Measurements from ENCODE around the gene ARID1A. TPM values are rescaled to one million over a fixed set of nuclear protein-coding genes. Genes with fewer than 3 reads are reported as not detected.

ARID1A gene
- total and polyA plus RNA-seq, 2 donors from 2014 or later, result 9.9 to 71.7 TPM

DNA sequence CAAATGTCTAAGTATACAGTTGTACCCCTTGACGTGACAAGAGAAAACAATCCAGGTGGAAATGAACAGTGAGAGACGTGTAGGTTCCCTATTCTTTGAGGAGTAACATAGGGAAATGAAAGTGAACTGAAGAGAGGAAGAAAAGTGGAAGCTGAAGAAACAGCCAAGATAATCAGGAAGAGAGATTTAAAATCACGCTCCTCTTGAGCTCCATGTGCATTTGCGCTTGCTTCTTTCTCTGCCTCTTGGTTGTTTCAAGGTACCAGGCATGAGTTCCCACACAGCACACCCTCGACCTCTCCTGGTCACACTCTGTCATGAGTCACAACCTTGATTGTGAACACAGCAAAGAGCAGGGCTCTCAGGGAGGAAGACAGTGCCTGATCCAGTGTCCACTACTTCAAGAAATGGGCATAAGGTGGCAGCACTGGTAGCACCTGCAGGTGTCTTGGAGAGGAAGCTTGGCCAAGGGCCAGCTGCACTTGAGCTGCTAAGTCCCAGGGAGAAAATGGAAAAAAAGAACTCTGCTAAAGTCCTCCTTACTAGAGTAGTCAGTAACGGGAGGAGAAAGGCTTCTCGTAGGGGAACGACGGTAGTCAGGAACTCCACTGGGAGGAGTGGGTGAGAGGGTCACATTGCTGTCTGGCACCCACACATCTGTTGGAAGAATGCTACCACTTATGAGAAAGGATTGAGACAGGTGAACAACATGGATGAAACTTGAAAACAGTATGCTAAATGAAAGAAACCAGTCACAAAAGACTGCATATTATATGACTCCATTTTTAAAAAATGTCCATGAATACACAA is 18.3 kb upstream of the ARID1A start:
- Histone ChIP-seq H3K27me3 (ENCODE audit: control insufficient read depth, insufficient read depth, low read length) (no peaks in the 10 kb centered on the region), H3K4me3 (ENCODE audit: low read length in 3 of 3) (peak overlapping the region; percentile 22 to 63 (median 45)), H3K27ac (ENCODE audit: low read depth in 2 of 2, low read length in 2 of 2) (peak overlapping the region; percentile 30 to 43), H3K9me3 (ENCODE audit: control insufficient read depth in 2 of 3, insufficient read depth in 1 of 3, low read length in 3 of 3) (no peaks in the 10 kb centered on the region), H3K4me1 (ENCODE audit: control insufficient read depth in 2 of 3, insufficient read depth in 2 of 3, low read depth in 1 of 3, low read length in 3 of 3) (peaks cover 0 to 12% (median 5%) of the 10 kb centered on the region in 3 donors), H3K36me3 (ENCODE audit: control insufficient read depth in 2 of 3, insufficient read depth in 3 of 3, low read length in 3 of 3) (no peaks in the 10 kb centered on the region), H3K9ac (ENCODE audit: low read length in 3 of 3) (peak overlapping the region in 2 of 3 donors; percentile 54 to 69)
- FAIRE-seq, result peak; percentile 93
- peak; percentile 78 to 95 (median 93) for DNase-seq
- intact Hi-C loops (cut with DNase I), result no loop called here
- peak; percentile 80 for TF ChIP-seq CTCF (IDR thresholded peaks at IDR 0.05; ENCODE audit: borderline replicate concordance, extremely low read depth, insufficient read depth)

DNA sequence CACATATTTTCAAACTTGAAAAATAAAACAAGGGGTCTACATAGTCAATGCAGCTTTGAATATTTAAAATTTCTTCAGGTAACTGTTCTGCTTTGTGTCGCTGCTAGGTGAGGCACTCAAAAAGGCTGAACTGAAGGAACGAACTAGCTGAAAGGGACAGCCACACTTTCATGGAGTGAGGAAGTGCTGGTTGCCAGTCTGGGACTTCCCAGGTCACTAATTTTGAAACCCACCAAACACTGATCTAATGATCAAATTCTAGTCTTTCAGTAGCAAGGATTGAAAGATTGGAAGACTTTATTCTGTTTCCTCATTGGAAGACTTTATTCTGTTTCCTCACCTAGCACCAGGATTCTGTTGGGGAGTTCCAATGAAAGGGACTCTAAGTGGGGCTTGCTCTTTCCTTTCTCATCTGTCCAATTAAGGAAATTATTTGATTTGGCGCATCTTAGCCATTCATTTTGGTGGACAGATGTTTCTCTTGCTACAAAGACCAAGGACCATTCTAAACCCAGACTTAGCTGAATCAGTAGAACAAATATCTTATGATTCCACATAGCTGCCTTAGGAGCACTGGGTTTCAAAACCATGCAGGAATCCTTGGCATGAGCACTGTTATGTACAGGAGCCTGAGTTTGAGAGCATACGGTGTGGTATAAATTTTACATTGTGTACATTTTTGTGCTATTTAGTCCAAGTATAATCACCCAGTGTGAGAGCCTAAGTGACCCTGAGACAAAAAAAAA is 10.9 kb upstream of the ARID1A start:
- DNase-seq (no peak), FAIRE-seq (no peak)
- Histone ChIP-seq H3K4me3 (ENCODE audit: low read length in 3 of 3) (no peak overlapping the region), H3K9ac (ENCODE audit: low read length in 3 of 3) (no peak overlapping the region), H3K36me3 (ENCODE audit: control insufficient read depth in 2 of 3, insufficient read depth in 3 of 3, low read length in 3 of 3) (no peaks in the 10 kb centered on the region), H3K4me1 (ENCODE audit: control insufficient read depth in 2 of 3, insufficient read depth in 2 of 3, low read depth in 1 of 3, low read length in 3 of 3) (no peaks in the 10 kb centered on the region), H3K27me3 (ENCODE audit: control insufficient read depth, insufficient read depth, low read length) (no peaks in the 10 kb centered on the region), H3K27ac (ENCODE audit: low read depth in 2 of 2, low read length in 2 of 2) (no peak overlapping the region), H3K9me3 (ENCODE audit: control insufficient read depth in 2 of 3, insufficient read depth in 1 of 3, low read length in 3 of 3) (no peaks in the 10 kb centered on the region)
- intact Hi-C loops (cut with DNase I), result no loop called here
- TF ChIP-seq CTCF (IDR thresholded peaks at IDR 0.05; ENCODE audit: borderline replicate concordance, extremely low read depth, insufficient read depth), result no peak

DNA sequence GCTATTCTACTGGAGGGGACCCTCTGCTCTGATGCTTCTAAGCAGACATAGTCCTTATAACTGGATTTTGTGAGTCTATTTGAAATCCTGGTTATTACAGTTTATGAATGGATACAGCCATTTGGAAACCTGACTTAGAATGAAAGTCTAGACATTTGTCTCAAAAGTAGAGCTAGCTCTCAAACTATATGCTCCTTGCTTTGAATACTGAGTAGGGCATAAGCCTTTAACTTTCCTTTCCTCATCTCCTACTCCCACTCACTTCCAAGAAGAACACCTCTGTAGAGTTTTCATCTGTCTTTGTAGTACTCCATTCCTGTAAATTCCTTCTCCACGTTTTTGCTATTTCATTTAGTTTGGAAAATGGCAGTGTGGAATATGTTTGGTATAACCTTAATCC is 9.0 kb upstream of the ARID1A start:
- TF ChIP-seq CTCF (IDR thresholded peaks at IDR 0.05; ENCODE audit: borderline replicate concordance, extremely low read depth, insufficient read depth), result no peak
- intact Hi-C loops (cut with DNase I), result no loop called here
- Histone ChIP-seq H3K9me3 (ENCODE audit: control insufficient read depth in 2 of 3, insufficient read depth in 1 of 3, low read length in 3 of 3) (no peaks in the 10 kb centered on the region), H3K27me3 (ENCODE audit: control insufficient read depth, insufficient read depth, low read length) (no peaks in the 10 kb centered on the region), H3K36me3 (ENCODE audit: control insufficient read depth in 2 of 3, insufficient read depth in 3 of 3, low read length in 3 of 3) (no peaks in the 10 kb centered on the region), H3K4me3 (ENCODE audit: low read length in 3 of 3) (no peak overlapping the region), H3K27ac (ENCODE audit: low read depth in 2 of 2, low read length in 2 of 2) (no peak overlapping the region), H3K9ac (ENCODE audit: low read length in 3 of 3) (no peak overlapping the region), H3K4me1 (ENCODE audit: control insufficient read depth in 2 of 3, insufficient read depth in 2 of 3, low read depth in 1 of 3, low read length in 3 of 3) (peaks cover 0 to 3% (median 0%) of the 10 kb centered on the region in 3 donors)
- DNase-seq, result peak in 2 of 5 donors; percentile 68
- FAIRE-seq, result no peak
